Thyroid gland (tissue), 4 donors: ENCODE measurements around the gene TSTD2. TPM values are rescaled to one million over a fixed set of nuclear protein-coding genes. Genes with fewer than 3 reads are reported as not detected.
A peak's percentile ranks its signal among the peaks of the same experiment; 100 is the strongest.
"Not testable (repeated sequence)": the region's sequence is repeated elsewhere in the genome, so short reads cannot be mapped to it uniquely, and the experiment has no call there.

Experiments
- DNase-seq, 2 donors: peaks; one replicate each; pipeline ENCODE4 v3.0.0-alpha.2; 2019
- H3K27ac ChIP-seq, 3 donors: fragments of 200-600 bp; sonication (generic); 1 replicate in 2 of 3; 2 replicates in 1 of 3; pipeline ENCODE4 v1.5.1; 2016 to 2019; ENCODE audit warnings: mild to moderate bottlenecking in 1 of 3, moderate library complexity in 1 of 3
- H3K27me3 ChIP-seq: fragments of 200-600 bp; sonication (generic); one replicate; pipeline ENCODE4 v1.5.1; 2019
- H3K36me3 ChIP-seq, 2 donors: fragments of 200-600 bp; sonication (generic); one replicate each; pipeline ENCODE4 v1.5.1; 2016 to 2019
- H3K4me1 ChIP-seq, 2 donors: fragments of 200-600 bp; sonication (generic); one replicate each; pipeline ENCODE4 v1.5.1; 2017 to 2019
- H3K4me3 ChIP-seq, 3 donors: fragments of 200-600 bp; sonication (generic); replicated peaks in 1 of 3; 1 replicate in 2 of 3; 2 replicates in 1 of 3; pipeline ENCODE4 v1.5.1; 2016; ENCODE audit warnings: mild to moderate bottlenecking in 1 of 3
- H3K9me3 ChIP-seq: fragments of 200-600 bp; sonication (generic); one replicate; pipeline ENCODE4 v1.5.1; 2017
- POLR2A ChIP-seq, 2 donors: fragments of 450-650 bp; IDR thresholded peaks; one replicate each; pipeline ENCODE4 v1.6.1; 2017; ENCODE audit warnings: antibody characterized with exemption in 2 of 2, mild to moderate bottlenecking in 2 of 2, moderate library complexity in 1 of 2
- WGBS, 2 donors: methylation state at CpG; one replicate each; pipeline ENCODE4 v1.1.5; 2017; 5-methylcytosine and 5-hydroxymethylcytosine counted together
- intact Hi-C: fragments of 100-400 bp; cut with DNase I; formaldehyde crosslinking; loops from one replicate; pipeline ENCODE4 v1.15.1; 2023
- total RNA-seq, 4 donors: library from RNA; depleted of rRNA; stranded (reverse); fragments of >200 nt; gene quantifications; one replicate each; pipeline ENCODE4 v1.2.3, GENCODE V29; 2016
- TF ChIP-seq, protein P1 (sequence below), 6 experiments: fragments of 200-600 bp in 3 of 6; fragments of 450-650 bp in 3 of 6; sonication (generic) in 3 of 6; IDR thresholded peaks; one replicate each; pipeline ENCODE4 v1.5.1; 2016 to 2019; ENCODE audit warnings: antibody characterized with exemption in 6 of 6, mild to moderate bottlenecking in 2 of 6, inconsistent platforms in 1 of 6, moderate library complexity in 1 of 6

Gene TSTD2
- total RNA-seq, 4 donors from 2014 or later, result 34.1 to 53.1 (median 34.7) TPM

GRCh38 chr9:97625620-97626019 lies 7.5 kb downstream of the TSTD2 start:
- 64 to 66% methylated on average over 3 of the region's 3 CpGs for WGBS, 2 donors
- intact Hi-C loops, result no loop called here
- TF ChIP-seq POLR2A (IDR thresholded peaks at IDR 0.05), result no peak
- TF ChIP-seq, protein P1, sequence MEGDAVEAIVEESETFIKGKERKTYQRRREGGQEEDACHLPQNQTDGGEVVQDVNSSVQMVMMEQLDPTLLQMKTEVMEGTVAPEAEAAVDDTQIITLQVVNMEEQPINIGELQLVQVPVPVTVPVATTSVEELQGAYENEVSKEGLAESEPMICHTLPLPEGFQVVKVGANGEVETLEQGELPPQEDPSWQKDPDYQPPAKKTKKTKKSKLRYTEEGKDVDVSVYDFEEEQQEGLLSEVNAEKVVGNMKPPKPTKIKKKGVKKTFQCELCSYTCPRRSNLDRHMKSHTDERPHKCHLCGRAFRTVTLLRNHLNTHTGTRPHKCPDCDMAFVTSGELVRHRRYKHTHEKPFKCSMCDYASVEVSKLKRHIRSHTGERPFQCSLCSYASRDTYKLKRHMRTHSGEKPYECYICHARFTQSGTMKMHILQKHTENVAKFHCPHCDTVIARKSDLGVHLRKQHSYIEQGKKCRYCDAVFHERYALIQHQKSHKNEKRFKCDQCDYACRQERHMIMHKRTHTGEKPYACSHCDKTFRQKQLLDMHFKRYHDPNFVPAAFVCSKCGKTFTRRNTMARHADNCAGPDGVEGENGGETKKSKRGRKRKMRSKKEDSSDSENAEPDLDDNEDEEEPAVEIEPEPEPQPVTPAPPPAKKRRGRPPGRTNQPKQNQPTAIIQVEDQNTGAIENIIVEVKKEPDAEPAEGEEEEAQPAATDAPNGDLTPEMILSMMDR (IDR thresholded peaks at IDR 0.05), result no peak
- Histone ChIP-seq H3K4me1 (peaks cover 0 to 7% of the 10 kb centered on the region in 2 donors), H3K27me3 (no peaks in the 10 kb centered on the region), H3K36me3 (peaks cover 7 to 8% of the 10 kb centered on the region in 2 donors), H3K4me3 (no peak overlapping the region), H3K27ac (no peak overlapping the region), H3K9me3 (no peaks in the 10 kb centered on the region)
- no peak for DNase-seq

DNA sequence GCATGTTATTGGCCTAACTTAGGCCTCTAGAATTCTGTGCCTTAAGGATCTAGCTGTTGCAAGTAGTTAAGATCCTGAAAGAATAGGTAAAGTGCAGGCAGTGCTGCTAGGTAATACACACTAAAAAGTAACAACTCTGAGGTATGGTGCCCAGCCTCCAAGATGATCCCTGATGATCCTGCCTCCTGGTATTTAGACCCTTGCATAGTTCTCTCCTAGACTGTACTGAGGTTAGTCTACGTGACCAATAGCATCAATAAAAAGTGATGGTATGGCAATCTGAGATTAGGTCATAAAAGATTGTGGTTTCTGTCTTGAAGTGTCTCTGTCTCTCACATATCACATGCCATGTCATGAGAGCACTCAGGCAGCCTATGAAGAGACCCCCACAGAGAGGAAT lies 9.2 kb downstream of the TSTD2 start:
- no peak for DNase-seq
- no peak for TF ChIP-seq POLR2A (IDR thresholded peaks at IDR 0.05)
- TF ChIP-seq, protein P1 (IDR thresholded peaks at IDR 0.05), result no peak
- H3K4me3 ChIP-seq, result no peak overlapping the region
- H3K36me3 ChIP-seq, result peaks cover 7 to 10% of the 10 kb centered on the region in 2 donors
- WGBS, 2 donors, result 100% methylated on average over 1 of the region's 1 CpG
- no peaks in the 10 kb centered on the region for H3K9me3 ChIP-seq
- intact Hi-C loops, result no loop called here
- H3K27ac ChIP-seq, result no peak overlapping the region
- peaks cover 0 to 4% of the 10 kb centered on the region in 2 donors for H3K4me1 ChIP-seq
- no peaks in the 10 kb centered on the region for H3K27me3 ChIP-seq

- H3K27ac ChIP-seq, DNase-seq, H3K27me3 ChIP-seq, H3K4me1 ChIP-seq, H3K36me3 ChIP-seq, intact Hi-C loops, H3K9me3 ChIP-seq, H3K4me3 ChIP-seq: not testable (repeated sequence)
- WGBS, 2 donors, result 93 to 97% methylated on average over 5 of the region's 5 CpGs
Observed at GRCh38 chr9:97622483-97622882, 10.7 kb downstream of the TSTD2 start.

- intact Hi-C loops, result not testable (repeated sequence)
Observed at GRCh38 chr9:97620063-97620462, 13.1 kb downstream of the TSTD2 start.

GRCh38 chr9:97617939-97618416 lies 15.2 kb downstream of the TSTD2 start:
- peaks cover 0 to 6% of the 10 kb centered on the region in 2 donors for H3K4me1 ChIP-seq
- H3K9me3 ChIP-seq, result no peaks in the 10 kb centered on the region
- H3K27me3 ChIP-seq, result no peaks in the 10 kb centered on the region
- H3K4me3 ChIP-seq, result no peak overlapping the region
- peaks cover 4 to 10% of the 10 kb centered on the region in 2 donors for H3K36me3 ChIP-seq
- DNase-seq, result no peak
- TF ChIP-seq POLR2A (IDR thresholded peaks at IDR 0.05), result no peak
- TF ChIP-seq, protein P1 (IDR thresholded peaks at IDR 0.05), result no peak
- H3K27ac ChIP-seq, result no peak overlapping the region
- intact Hi-C loops, result no loop called here
- 90 to 94% methylated on average over 1 of the region's 1 CpG for WGBS, 2 donors

More at GRCh38 chr9:97620063-97620462, 13.1 kb downstream of the TSTD2 start:
- not testable (repeated sequence) for H3K27ac ChIP-seq, DNase-seq, H3K4me3 ChIP-seq, H3K4me1 ChIP-seq, H3K9me3 ChIP-seq, H3K36me3 ChIP-seq, H3K27me3 ChIP-seq
- 92 to 98% methylated on average over 2 of the region's 2 CpGs for WGBS, 2 donors

GRCh38 chr9:97615439-97616072 lies 17.6 kb downstream of the TSTD2 start:
- TF ChIP-seq POLR2A (IDR thresholded peaks at IDR 0.05), result no peak
- TF ChIP-seq, protein P1 (IDR thresholded peaks at IDR 0.05), result peak; percentile 40 to 97 (median 84)
- Histone ChIP-seq H3K4me1 (peaks cover 0 to 6% of the 10 kb centered on the region in 2 donors), H3K9me3 (no peaks in the 10 kb centered on the region), H3K27me3 (no peaks in the 10 kb centered on the region), H3K27ac (peak overlapping the region in 1 of 3 donors; percentile 35), H3K36me3 (peaks cover 11% of the 10 kb centered on the region in 2 donors), H3K4me3 (no peak overlapping the region)
- DNase-seq, result peak; percentile 77 to 78
- intact Hi-C loops, result loop anchor here (2.0 kb wide), 1 partner anchor 147 kb away; no protein-coding TSS in a partner anchor
